Small intestine (tissue), 7 donors: ENCODE data around the gene MEGF6. TPM values are rescaled to one million over a fixed set of nuclear protein-coding genes. Genes with fewer than 3 reads are reported as not detected.

Experiments
- DNase-seq, 2 donors: peaks; one replicate each; pipeline versions ENCODE4 v3.0.0 to v3.0.0-alpha.2; 2013
- FAIRE-seq: peaks from 2 replicates; lab custom pipeline; 2012; peaks lifted over from hg19 to GRCh38; lab: Jason Lieb, UNC
- H3K27ac ChIP-seq, 3 donors: one replicate each; pipeline ENCODE4 v1.5.1; 2013; ENCODE audit warnings: low read length in 2 of 3, mild to moderate bottlenecking in 2 of 3, control low read depth in 1 of 3, inconsistent platforms in 1 of 3, low read depth in 1 of 3, moderate library complexity in 1 of 3
- H3K27me3 ChIP-seq, 3 donors: one replicate each; pipeline ENCODE4 v1.6.1; 2013; ENCODE audit warnings: low read length in 3 of 3, inconsistent platforms in 1 of 3; ENCODE audit not compliant: control insufficient read depth in 3 of 3, insufficient read depth in 3 of 3
- H3K36me3 ChIP-seq, 3 donors: one replicate each; pipeline ENCODE4 v1.6.1; 2013; ENCODE audit warnings: low read length in 3 of 3, inconsistent platforms in 1 of 3, low read depth in 1 of 3, mild to moderate bottlenecking in 1 of 3, moderate library complexity in 1 of 3; ENCODE audit not compliant: control insufficient read depth in 3 of 3, insufficient read depth in 2 of 3
- H3K4me1 ChIP-seq, 3 donors: one replicate each; pipeline ENCODE4 v1.6.1; 2013; ENCODE audit warnings: low read length in 2 of 3, inconsistent platforms in 1 of 3, low read depth in 1 of 3, mild to moderate bottlenecking in 1 of 3, moderate library complexity in 1 of 3; ENCODE audit not compliant: control insufficient read depth in 3 of 3, insufficient read depth in 2 of 3
- H3K4me3 ChIP-seq, 3 donors: one replicate each; pipeline ENCODE4 v1.5.1; 2013; ENCODE audit warnings: low read length in 3 of 3, control low read depth in 1 of 3, inconsistent platforms in 1 of 3, low read depth in 1 of 3, mild to moderate bottlenecking in 1 of 3, moderate library complexity in 1 of 3
- H3K9me3 ChIP-seq, 2 donors: one replicate each; pipeline ENCODE4 v1.6.1; 2013; ENCODE audit warnings: low read depth in 1 of 2, low read length in 1 of 2; ENCODE audit not compliant: control insufficient read depth in 2 of 2, insufficient read depth in 1 of 2
- WGBS, 3 donors: extraction: QIAGEN DNeasy Blood & Tissue Kit; methylation state at CpG; one replicate each; pipeline ENCODE4 v1.1.7; 2013; 5-methylcytosine and 5-hydroxymethylcytosine counted together
- polyA plus RNA-seq, 4 donors: library from polyadenylated mRNA; stranded (reverse) in 3 of 4; unstranded in 1 of 4; fragments of 200-250 nt in 3 of 4; fragments of 120-200 nt in 1 of 4; gene quantifications; one replicate each; pipeline versions ENCODE4 v1.2.1 to v1.2.3, GENCODE V29; 2013
- donor health status: healthy with polysubstance abuse.
- donor health status: control.
- donor health status: control.
- donor health status: Bipolar disorder and iron deficiency.
- donor health status: healthy.

The MEGF6 gene
- polyA plus RNA-seq, 4 donors: 0.45 to 5.8 (median 3.7) TPM

DNA sequence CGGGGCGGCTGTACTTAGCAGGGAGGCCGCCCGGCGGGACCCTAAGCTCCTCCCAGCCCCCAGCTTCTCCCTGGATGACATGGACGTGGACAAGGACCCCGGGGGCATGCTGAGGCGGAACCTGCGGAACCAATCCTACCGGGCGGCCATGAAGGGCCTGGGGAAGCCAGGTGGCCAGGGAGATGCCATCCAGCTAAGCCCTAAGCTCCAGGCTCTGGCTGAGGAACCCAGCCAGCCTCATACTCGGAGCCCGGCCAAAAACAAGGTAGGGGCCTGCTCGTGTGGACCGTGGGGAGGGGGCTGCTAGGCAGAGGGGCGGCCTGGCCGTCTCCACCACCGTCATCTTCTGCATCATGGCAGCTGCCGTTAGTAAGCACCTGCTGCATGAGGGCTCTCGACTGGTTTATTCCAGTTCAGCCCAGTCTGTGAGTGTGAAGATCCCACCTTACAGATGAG is 147.9 kb downstream of the MEGF6 start:
- DNase-seq (no peak), FAIRE-seq (no peak)
- peaks cover 3 to 80% (median 5%) of the 10 kb centered on the region in 3 donors for H3K36me3 ChIP-seq
- 88 to 91% (median 91%) methylated on average over 20 of the region's 20 CpGs for WGBS, 3 donors
- H3K27me3 ChIP-seq: no peaks in the 10 kb centered on the region
- H3K9me3 ChIP-seq: no peaks in the 10 kb centered on the region
- H3K27ac ChIP-seq: no peak overlapping the region
- H3K4me3 ChIP-seq: no peak overlapping the region
- peaks cover 0 to 33% (median 0%) of the 10 kb centered on the region in 3 donors for H3K4me1 ChIP-seq

- no peak overlapping the region for H3K27ac ChIP-seq
- WGBS, 3 donors: 92 to 97% (median 95%) methylated on average over 15 to 22 of the region's 22 CpGs
- DNase-seq (no peak), FAIRE-seq (no peak)
- peaks cover 0 to 38% (median 0%) of the 10 kb centered on the region in 3 donors for H3K4me1 ChIP-seq
- no peaks in the 10 kb centered on the region for H3K27me3 ChIP-seq
- H3K36me3 ChIP-seq: peaks cover 3 to 80% (median 5%) of the 10 kb centered on the region in 3 donors
- H3K4me3 ChIP-seq: no peak overlapping the region
- no peaks in the 10 kb centered on the region for H3K9me3 ChIP-seq
Measured at GRCh38 chr1:3463013-3463385, 148.3 kb downstream of the MEGF6 start.

- Histone ChIP-seq H3K9me3 (no peaks in the 10 kb centered on the region), H3K27me3 (no peaks in the 10 kb centered on the region), H3K4me1 (peaks cover under 1 to 43% (median 5%) of the 10 kb centered on the region in 3 donors), H3K4me3 (no peak overlapping the region), H3K27ac (no peak overlapping the region), H3K36me3 (peaks cover 2 to 80% (median 5%) of the 10 kb centered on the region in 3 donors)
- WGBS, 3 donors: 83 to 86% (median 84%) methylated on average over 14 to 16 of the region's 16 CpGs
- FAIRE-seq (no peak), DNase-seq (no peak)
Measured at GRCh38 chr1:3462356-3463012, 148.8 kb downstream of the MEGF6 start.

DNA sequence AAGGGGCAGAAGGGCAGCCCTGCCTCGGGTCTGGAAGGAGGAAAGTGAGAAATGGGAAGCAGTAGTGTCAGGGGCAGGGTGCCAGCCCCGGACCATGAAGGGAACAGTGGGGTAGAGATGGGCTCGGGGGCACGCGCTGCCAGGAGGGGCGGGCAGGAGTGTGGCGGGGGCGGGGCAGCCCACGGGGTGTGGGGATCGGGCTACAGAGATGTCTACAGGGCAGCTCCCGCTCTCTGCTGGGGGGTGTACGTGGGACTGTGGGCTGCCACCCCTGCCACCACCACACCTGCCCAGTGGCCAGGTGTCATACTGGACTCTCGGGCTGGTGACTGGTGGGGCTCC is 149.4 kb downstream of the MEGF6 start:
- H3K9me3 ChIP-seq: no peaks in the 10 kb centered on the region
- peaks cover 2 to 79% (median 2%) of the 10 kb centered on the region in 3 donors for H3K36me3 ChIP-seq
- no peaks in the 10 kb centered on the region for H3K27me3 ChIP-seq
- no peak overlapping the region for H3K4me3 ChIP-seq
- H3K4me1 ChIP-seq: peaks cover 3 to 48% (median 9%) of the 10 kb centered on the region in 3 donors
- FAIRE-seq (no peak), DNase-seq (no peak)
- H3K27ac ChIP-seq: no peak overlapping the region
- WGBS, 3 donors: 76 to 85% (median 79%) methylated on average over 7 to 13 of the region's 13 CpGs

DNA sequence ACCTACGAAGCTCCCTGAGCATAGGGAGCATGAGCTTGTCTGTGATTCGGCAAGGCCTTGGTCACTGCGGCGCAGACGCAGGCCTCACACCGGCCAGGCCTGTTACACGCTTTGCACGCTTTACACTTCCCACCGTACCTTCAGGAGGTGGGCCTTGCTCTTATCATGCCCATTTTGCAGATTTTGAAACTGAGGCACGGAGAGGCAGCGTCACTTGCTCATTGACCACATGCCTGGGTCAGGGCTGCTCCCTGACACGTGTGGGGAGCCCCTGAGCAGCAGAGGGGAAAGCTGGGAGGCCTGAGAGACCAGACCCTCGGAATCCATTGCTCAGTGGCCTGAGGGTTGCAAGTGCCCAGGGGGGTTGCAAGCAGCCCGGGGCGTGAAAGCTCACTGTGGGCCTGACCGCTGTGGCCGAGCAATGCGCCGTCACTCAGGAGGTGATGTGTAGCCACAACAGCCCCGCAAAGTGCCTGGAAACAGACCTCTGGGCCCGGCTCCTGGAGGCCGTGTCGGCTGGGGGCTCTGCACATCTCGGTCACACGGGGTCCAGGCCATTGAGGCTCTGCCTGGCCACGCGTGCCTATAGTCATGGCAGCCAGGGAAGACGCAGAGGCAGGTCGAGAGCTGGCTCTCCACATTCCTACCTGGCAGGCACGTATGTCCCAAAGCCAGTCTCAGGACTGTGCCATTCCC is 149.9 kb downstream of the MEGF6 start:
- Histone ChIP-seq H3K4me1 (peaks cover 3 to 54% (median 9%) of the 10 kb centered on the region in 3 donors), H3K27ac (peak overlapping the region; percentile 87 to 97 (median 94))
- 90 to 91% (median 90%) methylated on average over 28 to 30 of the region's 30 CpGs for WGBS, 3 donors

DNA sequence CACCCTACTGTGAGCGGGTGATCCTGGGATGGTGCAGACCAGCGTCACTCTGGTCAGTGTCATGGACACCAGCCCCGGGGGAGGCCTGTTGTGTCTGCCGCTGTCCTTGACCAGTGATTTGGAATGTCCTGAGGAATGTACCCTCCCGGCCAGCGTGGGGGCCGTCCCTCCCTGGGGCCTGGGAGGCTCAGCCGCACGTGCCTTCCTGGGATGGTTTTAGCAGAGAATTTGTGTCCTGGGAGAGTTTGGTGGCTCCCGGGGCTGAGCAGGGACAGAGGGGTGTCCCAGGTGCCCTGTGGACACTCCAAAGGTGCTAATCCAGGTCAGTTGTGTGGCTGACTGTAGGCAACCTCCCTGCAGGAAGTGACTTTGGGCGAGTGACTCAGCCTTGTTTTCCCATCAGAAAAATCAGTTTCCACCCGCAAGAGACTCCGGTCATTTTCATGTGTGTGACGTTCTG is 150.6 kb downstream of the MEGF6 start:
- H3K4me1 ChIP-seq: peaks cover 3 to 61% (median 9%) of the 10 kb centered on the region in 3 donors
- H3K27me3 ChIP-seq: no peaks in the 10 kb centered on the region
- peaks cover 0 to 67% (median 2%) of the 10 kb centered on the region in 3 donors for H3K36me3 ChIP-seq
- peak overlapping the region; percentile 87 to 97 (median 94) for H3K27ac ChIP-seq
- no peak for FAIRE-seq
- DNase-seq: peak; percentile 53 to 74
- 30 to 55% (median 44%) methylated on average over 14 of the region's 14 CpGs for WGBS, 3 donors
- no peaks in the 10 kb centered on the region for H3K9me3 ChIP-seq
- no peak overlapping the region for H3K4me3 ChIP-seq

More for the DNA sequence above, 149.9 kb downstream of the MEGF6 start:
- no peak for FAIRE-seq
- Histone ChIP-seq H3K9me3 (no peaks in the 10 kb centered on the region), H3K4me3 (no peak overlapping the region), H3K36me3 (peaks cover 0 to 73% (median 2%) of the 10 kb centered on the region in 3 donors), H3K27me3 (no peaks in the 10 kb centered on the region)
- DNase-seq: no peak

- Histone ChIP-seq H3K36me3 (peaks cover 0 to 61% (median 2%) of the 10 kb centered on the region in 3 donors), H3K4me3 (no peak overlapping the region), H3K27me3 (no peaks in the 10 kb centered on the region), H3K9me3 (no peaks in the 10 kb centered on the region), H3K27ac (peak overlapping the region; percentile 87 to 98 (median 97)), H3K4me1 (peaks cover 3 to 66% (median 9%) of the 10 kb centered on the region in 3 donors)
- DNase-seq (peak; percentile 92 to 96), FAIRE-seq (no peak)
- WGBS, 3 donors: 15 to 62% (median 40%) methylated on average over 23 of the region's 23 CpGs
Measured at GRCh38 chr1:3459940-3460671, 151.2 kb downstream of the MEGF6 start.
